NOMO-1 (cell line): ENCODE measurements around the gene CD200.
A peak's percentile ranks its signal among the peaks of the same experiment; 100 is the strongest.
"Not testable (repeated sequence)": the region's sequence is repeated elsewhere in the genome, so short reads cannot be mapped to it uniquely, and the experiment has no call there.

Source experiments
- DNase-seq, 2 experiments: peaks; one replicate each; lab custom pipeline; 2025; ENCODE audit not compliant: unreplicated experiment in 2 of 2; lab: John Stamatoyannopoulos, UW

Gene CD200

DNA sequence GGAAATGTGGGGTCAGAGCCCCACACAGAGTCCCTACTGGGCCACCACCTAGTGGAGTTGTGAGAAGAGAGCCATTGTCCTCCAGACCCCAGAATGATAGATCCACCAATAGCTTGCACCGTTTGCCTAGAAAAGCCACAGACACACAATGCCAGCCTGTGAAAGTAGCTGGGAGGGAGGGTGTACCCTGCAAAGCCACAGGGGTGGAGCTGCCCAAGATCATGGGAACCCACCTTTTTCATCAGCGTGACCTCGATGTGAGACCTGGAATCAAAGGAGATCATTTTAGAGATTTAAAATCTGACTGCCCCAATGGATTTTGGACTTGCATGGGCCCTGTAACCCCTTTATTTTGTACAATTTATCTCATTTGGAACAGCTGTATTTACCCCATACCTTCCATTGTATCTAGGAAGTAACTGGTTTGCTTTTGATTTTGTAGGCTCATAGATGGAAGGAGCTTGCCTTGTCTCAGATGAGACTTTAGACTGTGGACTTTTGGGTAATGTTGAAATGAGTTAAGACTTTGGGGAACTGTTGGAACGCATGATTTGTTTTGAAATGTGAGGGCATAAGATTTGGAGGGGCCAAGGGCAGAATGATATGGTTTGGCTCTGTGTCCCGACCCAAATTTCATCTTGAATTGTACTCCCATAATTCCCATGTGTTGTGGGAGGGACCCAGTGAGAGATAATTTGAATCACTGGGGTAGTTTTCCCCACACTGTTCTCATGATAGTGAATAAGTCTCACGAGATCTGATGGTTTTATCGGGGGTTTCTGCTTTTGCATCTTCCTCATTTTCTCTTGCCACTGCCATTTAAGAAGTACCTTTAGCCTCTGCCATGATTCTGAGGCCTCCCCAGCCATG lies 49.0 kb downstream of the CD200 start:
- no peak for DNase-seq

DNA sequence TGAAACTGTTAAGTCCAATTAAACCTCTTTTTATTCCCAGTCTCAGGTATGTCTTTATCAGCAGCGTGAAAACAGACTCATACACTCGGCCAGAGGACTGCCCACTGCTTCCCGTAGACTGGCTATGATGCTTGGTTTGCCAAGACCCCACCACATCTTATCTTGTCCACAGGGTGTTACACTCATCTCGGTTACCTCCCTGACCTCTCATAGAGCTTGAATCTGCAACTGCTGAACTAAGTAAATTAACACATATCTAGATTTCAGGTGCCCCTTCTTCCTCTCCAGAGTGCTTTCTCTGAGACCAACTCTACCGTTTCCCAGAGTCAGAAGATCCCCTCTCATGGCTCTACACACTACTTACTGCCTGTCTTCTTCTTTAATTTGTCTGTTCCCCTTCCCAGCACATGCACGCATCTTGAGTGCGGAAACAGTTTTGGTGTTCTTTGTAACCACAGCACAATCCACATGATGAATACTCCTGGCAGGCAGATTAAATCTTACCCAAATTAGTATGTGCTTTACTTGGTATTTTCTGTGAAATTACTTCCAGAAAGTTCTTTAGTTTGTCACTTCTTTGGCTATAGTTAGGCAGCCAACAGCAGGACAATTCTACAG lies 49.7 kb downstream of the CD200 start:
- DNase-seq, result no peak

DNA sequence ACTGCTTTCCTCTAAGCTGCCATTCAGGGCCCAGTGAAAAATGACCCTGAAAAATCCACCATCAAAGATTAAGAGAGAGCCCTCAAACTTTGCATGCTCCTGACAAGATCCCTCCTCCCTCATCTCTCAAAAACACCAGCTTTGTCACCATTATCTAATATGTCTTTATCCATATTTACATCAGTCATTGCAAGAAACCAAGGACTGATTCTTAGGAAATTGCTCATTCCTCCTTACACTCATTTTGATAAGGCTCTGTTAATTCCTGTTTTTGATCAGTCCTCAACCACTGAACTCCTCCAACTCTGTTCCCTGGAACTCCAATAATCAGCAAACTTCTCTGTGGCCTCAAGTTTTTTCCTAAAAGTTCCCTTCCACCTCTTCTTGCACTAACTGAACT lies 51.8 kb downstream of the CD200 start:
- DNase-seq, result no peak

DNA sequence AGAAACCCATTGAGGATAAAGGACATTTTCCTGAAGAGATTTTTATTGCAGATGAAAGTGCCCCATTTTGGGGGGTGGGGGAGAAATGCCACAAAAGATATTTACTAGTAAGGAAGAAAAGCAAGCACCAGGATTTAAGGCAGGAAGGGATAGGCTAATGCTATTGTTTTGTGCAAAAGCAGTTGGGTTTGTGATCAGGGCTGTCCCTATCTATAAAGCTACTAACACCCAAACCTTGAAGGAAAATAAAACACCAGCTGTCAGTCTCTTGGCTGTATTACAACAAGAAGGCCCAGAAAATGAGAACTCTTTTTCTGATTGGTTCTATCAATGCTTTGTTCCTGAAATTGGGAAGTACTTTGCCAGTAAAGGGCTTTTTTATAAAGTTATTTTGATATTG lies 56.0 kb downstream of the CD200 start:
- no peak for DNase-seq

DNA sequence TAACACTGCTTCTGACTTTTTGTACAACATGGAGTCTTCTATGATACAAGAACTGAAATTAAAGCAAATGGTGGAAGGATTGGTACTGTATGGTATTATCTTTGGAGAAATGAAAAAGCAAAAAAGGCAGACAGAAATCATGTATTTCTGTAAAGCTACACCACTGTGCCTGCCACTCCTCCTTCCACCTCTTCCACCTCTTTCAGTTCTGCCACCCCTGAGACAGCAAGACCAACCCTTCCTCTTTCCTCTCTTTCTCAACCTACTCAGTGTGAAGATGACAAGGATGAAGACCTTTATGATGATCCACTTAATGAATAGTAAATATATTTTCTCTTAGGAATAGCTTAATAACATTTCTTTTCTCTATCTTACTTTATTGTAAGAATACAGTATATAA lies 57.0 kb downstream of the CD200 start:
- peak in 1 of 2 experiments; percentile 59 for DNase-seq

DNA sequence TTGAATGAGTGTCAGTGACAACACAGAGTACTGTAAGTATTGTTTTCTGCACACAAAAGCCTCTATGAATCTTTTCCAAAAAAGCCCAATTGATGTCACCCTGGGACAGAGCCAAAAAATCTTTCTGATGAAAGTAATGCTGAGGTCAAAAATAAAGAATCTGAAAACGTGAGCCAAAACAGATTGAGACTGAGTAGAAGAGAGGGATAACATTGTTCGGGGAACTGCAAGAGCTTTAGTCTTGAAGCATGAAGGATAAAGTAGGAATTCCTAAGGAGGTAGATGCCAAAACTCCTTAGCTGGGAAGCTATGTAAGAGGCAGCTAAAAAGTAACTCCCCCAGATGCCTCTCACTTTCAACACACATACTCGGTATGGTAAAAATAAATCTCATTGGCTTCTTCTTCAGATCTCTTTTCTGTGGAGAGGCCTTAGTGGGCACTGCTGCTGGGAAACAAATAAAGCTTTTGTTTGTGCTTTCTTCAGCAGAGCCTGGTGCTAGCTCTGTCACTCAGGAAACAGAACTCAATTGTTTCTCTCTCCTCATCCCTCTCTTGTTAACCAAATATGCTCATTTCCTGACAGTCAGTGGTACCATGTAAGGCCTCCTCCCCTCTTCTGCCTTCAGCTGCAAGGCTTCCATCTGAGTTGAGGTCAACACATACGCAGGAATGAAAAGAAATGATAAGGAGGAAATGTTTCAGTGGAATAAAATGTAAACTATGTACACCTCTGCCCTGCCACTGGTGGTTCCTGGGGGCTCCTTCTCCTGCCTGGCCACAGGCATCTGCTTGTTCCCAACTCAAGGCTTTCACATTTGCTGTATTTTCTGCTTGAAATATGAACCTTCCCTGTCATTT lies 58.1 kb downstream of the CD200 start:
- DNase-seq, result no peak

DNA sequence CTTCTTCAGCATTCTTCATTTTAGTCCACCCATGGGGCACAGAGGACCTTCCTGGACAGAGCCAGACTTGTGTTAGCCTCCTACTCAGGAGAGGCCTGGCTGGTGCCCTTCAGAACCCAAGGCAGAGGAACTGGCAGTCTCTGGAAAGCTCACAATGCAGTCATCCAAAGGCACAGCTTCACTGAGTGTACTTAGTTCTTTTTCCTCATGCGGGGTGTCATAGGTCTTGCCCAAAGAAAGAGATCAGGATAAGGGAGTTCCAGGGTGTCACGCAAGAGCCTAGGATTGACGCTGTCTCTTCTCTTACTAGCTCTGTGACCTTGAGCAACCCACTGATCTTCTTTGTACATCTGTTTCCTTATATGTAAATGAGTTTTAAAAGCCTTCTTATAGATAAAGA lies 58.7 kb downstream of the CD200 start:
- no peak for DNase-seq

DNA sequence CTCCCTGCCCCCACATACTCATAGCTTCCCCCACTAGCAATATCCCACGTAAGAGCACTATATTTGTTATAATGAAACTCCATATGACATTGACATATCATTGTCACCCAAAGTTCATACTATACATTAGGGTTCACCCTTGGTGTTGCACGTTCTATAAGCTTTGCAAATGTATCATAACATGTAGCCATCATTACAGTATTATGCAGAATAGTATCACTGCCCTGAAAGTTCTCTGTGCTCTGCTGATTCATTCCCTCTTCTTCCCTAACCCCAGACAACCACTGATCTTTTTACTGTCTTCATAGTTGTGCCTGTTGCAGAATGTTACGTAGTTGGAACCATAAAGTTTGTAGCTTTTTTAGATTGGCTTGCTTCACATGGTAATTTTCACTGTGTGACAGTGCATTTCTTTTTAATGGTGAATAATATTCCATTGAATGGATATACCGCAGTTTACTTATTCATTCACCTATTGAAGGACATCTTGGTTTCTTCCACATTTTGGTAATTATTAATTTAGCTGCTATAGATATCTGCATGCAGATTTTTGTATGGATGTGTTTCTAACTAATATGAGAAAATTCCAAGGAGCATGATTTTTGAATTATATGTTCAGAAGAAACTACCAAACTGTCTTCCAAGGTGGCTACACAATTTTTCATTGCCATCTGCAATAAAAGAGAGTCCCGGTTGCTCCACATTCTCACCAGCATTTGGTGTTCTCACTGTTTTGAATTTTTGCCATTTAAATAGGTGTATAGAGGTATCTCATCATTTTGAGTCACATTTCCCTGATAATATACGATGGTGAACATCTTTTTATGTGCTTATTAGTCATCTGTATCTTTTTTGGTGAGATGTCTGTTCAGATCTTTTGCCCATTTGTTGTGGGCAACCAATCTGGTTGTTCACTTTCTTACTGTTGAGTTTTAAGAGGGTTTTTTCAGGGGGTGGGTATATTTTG lies 59.7 kb downstream of the CD200 start:
- DNase-seq, result no peak

DNA sequence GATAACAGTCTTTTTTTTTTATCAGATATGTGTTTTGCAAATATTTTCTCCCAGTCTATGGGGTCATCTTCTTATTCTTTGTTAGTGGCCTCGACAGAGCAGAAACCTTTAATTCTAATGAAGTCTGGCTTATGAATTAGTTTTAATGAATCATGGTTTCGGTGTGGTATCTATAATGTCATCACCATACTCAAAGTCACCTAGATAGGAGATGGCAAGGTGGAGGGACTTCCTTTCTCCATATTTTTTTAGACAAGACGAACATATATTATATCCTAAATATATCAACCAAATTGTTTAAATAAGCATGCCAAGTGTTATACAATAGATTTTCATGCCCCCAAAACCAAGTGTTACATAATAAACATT lies 60.4 kb downstream of the CD200 start:
- DNase-seq, result no peak

DNA sequence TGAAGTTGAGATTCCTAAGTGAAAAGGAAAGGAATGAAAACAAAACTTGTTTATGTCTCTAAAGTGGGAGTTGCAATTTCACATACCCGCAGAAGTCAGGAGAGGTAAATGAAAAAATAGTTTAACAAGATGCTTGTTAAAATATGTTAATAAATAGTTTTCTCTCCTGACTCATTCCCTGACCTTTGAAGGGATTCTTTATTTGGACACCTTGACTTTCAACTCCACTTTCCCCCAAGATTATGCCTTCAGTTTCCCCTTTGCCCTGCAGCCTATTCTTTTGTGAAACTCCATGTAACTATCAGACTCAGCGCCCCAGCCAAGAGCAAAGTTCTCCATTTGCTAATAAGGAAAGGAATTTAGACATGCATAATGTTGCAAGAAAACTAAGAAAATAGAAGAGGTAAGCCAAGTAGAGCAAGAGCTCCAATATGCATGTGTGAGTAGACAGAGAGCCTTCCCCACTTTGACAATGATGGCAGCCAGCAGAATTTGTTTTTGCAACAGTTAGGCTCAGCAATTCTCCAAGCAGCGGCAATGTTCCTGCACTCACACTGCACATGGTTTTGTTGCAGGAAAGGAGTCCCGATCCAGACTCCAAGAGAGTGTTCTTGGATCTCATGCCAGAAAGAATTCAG lies 61.2 kb downstream of the CD200 start:
- DNase-seq, result no peak

DNA sequence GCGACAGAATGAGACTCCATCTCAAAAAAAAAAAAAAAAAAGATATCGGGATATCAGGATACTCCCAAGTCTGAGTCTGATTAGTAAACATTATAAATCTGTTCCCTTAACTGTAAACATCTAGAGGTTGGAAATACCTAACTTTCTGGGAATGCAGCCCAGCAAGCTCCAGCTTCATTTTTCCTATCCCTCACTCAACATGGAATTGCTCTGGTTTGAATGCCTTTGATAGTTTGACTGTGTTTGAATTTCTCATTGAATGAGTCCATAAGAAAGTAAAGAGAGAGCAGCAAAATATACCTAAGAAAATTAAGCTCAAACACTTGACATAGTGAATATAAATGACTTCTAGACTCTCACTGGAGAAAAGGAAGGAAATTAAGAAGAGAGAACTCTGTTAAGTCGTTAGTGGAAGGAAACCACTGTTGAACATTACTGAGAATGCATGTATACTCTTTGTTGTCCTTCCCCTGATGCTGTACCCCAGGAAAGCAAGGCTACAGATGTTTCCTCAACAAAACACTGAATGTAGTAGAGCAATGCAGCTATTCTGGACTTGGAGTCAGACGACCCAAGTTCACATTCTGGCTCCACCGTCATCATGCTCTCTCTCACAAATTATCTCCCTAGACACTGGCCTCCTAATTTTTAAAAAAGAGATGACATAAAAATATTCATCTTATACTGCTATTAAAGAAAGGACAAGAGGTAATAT lies 62.4 kb downstream of the CD200 start:
- DNase-seq, result peak in 1 of 2 experiments; percentile 26

DNA sequence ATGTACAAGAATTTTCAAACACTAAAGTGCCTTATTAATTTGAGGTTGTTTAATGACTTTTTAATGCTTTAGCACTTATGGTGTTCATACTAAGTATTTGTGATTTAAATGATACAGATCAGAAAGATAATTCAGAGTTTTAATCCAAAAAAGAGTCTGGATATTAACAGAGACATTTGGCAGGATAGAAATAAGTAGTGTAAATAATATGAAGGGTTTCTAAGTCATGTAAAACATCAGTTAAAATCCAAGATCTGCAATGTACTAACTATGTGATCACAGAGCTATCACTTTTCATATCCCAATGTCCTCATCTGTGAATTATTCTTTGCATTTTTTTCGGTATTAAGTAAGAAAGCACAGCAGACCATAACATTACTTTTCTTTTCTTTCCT lies 62.9 kb downstream of the CD200 start:
- DNase-seq, result no peak

DNA sequence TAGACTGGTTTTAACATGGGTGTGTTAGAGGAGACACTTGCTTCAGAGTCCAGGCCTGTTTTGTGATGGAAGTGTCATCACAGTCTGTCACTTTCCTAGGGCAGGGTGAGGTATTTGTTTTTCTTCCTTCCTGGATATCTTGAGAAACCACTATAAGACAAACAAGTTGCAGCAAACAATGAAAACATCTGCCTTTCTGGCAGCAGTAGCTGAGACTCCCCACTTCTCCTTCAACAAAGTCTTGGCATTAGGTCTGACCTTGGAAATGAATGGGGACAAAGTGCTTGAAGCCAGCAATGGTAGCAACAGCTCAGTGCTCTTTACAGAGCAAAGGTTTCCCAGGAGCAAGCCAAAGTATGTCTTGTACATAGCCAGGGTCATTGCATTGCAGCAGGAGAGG lies 64.6 kb downstream of the CD200 start:
- DNase-seq, result no peak

DNA sequence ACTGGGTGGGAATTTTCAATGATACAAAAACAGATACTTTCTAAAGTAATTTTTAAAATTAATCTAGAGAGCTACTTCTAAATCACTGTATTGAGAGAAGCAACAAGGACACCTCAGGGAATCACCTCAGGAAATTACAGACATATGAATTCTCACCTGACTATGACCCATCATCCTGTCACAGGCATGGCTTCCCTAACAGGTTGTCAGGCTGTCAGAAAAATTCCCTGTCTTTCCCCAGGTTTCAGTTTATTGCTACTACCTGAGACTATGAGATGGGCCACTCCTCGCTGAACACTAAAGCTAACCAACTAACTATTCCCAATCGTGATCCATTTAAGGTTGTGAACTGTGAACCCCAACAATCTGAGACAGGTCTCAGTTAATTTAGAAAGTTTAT lies 66.1 kb downstream of the CD200 start:
- DNase-seq, result no peak

DNA sequence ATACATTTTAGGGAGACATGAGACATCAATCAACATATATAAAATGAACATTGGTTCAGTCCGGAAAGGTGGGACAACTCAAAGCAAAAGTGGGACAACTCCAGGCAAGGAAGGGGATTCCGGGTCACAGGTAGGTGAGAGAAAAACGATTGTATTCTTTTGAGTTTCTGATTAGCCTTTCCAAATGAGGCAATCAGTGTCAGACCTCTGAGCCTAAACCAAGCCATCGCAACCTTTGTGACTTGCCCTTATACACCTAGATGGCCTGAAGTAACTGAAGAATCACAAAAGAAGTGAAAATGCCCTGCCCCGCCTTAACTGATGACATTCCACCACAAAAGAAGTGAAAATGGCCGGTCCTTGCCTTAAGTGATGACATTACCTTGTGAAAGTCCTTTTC lies 66.6 kb downstream of the CD200 start:
- not testable (repeated sequence) for DNase-seq

DNA sequence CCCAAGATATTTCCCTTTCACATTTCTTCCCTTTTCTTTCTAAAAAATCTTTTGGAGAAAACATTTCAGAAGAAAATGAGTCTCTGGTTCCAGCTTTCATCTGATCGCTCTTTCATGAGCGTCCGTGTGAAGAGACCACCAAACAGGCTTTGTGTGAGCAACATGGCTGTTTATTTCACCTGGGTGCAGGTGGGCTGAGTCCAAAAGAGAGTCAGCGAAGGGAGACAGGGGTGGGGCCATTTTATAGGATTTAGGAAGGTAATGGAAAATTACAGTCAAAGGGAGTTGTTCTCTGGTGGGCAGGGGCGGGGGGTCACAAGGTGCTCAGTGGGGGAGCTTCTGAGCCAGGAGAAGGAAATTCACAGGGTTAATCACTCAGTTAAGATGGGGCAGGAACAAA lies 67.4 kb downstream of the CD200 start:
- not testable (repeated sequence) for DNase-seq

DNA sequence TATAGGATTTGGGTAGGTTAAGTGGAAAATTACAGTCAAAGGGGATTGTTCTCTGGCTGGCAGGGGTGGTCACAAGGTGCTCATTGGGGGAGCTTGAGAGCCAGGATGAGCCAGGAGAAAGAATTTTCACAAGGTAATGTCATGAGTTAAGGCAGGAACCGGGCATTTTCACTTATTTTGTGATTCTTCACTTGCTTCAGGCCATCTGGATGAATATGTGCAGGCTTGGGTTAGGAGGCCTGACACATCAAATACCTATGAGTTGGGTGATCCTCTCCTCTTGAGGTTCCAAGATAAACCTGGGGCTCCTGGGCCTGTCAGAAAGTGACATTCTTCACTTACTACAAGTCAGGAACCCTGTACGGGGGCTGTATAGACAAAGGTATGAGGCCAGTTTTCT lies 68.7 kb downstream of the CD200 start:
- DNase-seq, result no peak

DNA sequence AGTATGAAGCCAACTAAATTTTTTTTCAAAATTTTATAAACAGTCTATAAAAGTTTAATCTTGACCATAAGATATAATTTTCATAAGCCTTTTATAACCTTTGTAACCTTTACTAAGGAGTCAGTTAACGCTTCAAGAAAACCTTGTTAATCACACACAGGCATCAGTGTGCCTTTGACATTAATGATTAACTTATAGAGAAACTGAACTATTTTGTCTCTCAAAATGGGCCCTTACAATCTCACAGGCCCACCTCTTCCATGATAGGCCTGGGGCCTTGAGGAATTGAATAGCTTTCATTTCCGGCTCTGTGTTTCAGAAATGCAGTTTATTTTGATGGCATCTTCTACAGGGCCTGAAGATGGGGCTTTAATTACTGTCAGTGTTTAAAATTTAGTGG lies 70.1 kb downstream of the CD200 start:
- DNase-seq, result no peak

DNA sequence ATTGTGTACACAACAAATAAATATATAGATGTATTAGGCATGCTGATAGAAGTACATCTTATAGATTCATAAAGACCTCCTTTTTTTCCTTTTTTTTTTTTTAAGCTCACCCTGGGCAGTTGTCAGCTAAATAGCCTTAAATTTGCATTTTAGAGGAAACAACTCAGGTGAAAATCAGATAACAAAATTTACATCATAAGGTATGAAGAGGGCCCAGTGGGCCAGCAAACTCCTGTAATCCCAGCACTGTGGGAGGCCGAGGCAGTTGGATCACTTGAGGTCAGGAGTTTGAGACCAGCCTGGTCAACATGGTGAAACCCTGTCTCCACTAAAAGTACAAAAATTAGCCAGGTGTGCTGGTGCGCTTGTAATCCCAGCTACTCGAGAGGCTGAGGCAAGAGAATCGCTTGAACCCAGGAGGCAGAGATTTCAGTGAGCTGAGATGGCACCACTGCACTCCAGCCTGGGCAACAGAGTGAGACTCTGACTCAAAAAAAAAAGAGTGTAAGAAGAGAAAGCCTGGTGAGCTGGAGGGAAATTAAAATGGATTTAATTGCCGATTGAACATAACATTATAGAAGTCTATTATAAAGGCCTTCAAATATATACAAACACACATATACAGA lies 72.1 kb downstream of the CD200 start:
- not testable (repeated sequence) for DNase-seq
